HCT116 (cell line): Measurements from ENCODE around the gene C16orf95.

Source experiments
- CBX3 ChIP-seq: IDR thresholded peaks from 2 replicates; pipeline ENCODE4 v1.6.1; 2012; ENCODE audit warnings: low read depth
- CEBPB ChIP-seq: IDR thresholded peaks from 2 replicates; pipeline ENCODE4 v1.6.1; 2012; ENCODE audit warnings: low read depth
- EZH2 ChIP-seq: fragments of 200-600 bp; sonication (generic); IDR thresholded peaks from 2 replicates; pipeline ENCODE4 v1.6.1; 2017; ENCODE audit warnings: antibody characterized with exemption, mixed run types
- POLR2AphosphoS5 ChIP-seq: IDR thresholded peaks from 2 replicates; pipeline ENCODE4 v1.6.1; 2011; ENCODE audit warnings: mild to moderate bottlenecking, low read depth, low read length, moderate library complexity
- SIN3A ChIP-seq: IDR thresholded peaks from 2 replicates; pipeline ENCODE4 v1.6.1; 2012; ENCODE audit warnings: low read depth
- SP1 ChIP-seq: IDR thresholded peaks from 2 replicates; pipeline ENCODE4 v1.6.1; 2012; ENCODE audit warnings: low read depth
- TF ChIP-seq, protein P1 (sequence below), 3 experiments: fragments of 200-600 bp in 1 of 3; sonication (generic) in 1 of 3; IDR thresholded peaks in 2 of 3; conservative IDR thresholded peaks in 1 of 3; 2 replicates each; pipeline ENCODE4 v1.5.1; 2012 to 2017; ENCODE audit warnings: low read depth in 2 of 3, low read length in 2 of 3, antibody characterized with exemption in 1 of 3, borderline replicate concordance in 1 of 3, control low read depth in 1 of 3, mild to moderate bottlenecking in 1 of 3, mixed read lengths in 1 of 3, mixed run types in 1 of 3, moderate library complexity in 1 of 3; ENCODE audit not compliant: insufficient read depth in 1 of 3
- TF ChIP-seq, protein P2 (sequence below): IDR thresholded peaks from 2 replicates; pipeline ENCODE4 v1.6.1; 2012

DNA sequence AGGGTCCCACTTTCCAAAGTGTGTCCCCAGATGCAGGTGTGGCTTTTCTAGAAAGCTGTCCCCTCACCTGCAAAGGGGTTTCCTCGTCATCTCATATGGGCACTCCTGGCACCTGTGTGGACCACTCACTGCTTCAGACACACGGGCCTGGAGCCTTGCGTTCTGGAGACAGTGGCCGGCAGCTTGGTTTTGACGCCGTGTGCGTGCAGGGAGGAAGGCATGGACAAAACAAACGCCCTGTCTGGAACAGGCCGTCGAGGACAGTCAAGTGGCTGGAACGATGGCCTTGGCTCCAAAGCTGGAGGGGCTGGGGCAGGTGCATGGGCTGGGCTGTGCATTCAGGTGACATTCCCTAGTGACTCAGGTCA lies 13.0 kb upstream of the C16orf95 start:
- TF ChIP-seq SP1 (no peak), SIN3A (no peak), POLR2AphosphoS5 (no peak), EZH2 (no peak), CEBPB (no peak), CBX3 (no peak)
- TF ChIP-seq, protein P1, sequence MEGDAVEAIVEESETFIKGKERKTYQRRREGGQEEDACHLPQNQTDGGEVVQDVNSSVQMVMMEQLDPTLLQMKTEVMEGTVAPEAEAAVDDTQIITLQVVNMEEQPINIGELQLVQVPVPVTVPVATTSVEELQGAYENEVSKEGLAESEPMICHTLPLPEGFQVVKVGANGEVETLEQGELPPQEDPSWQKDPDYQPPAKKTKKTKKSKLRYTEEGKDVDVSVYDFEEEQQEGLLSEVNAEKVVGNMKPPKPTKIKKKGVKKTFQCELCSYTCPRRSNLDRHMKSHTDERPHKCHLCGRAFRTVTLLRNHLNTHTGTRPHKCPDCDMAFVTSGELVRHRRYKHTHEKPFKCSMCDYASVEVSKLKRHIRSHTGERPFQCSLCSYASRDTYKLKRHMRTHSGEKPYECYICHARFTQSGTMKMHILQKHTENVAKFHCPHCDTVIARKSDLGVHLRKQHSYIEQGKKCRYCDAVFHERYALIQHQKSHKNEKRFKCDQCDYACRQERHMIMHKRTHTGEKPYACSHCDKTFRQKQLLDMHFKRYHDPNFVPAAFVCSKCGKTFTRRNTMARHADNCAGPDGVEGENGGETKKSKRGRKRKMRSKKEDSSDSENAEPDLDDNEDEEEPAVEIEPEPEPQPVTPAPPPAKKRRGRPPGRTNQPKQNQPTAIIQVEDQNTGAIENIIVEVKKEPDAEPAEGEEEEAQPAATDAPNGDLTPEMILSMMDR (IDR thresholded peaks at IDR 0.05 in 2 of 3, conservative IDR thresholded peaks at IDR 0.05 in 1 of 3; ENCODE audit: borderline replicate concordance in 1 of 3, insufficient read depth in 1 of 3, low read depth in 2 of 3, low read length in 2 of 3): no peak
- TF ChIP-seq, protein P2, sequence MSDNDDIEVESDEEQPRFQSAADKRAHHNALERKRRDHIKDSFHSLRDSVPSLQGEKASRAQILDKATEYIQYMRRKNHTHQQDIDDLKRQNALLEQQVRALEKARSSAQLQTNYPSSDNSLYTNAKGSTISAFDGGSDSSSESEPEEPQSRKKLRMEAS: no peak
